Prostate gland (tissue), 2 donors: ENCODE measurements around the gene IQCM.

Experiments used
- CTCF ChIP-seq, 4 experiments: fragments of 200-600 bp in 2 of 4; fragments of 450-650 bp in 2 of 4; sonication (generic) in 2 of 4; IDR thresholded peaks; 1 replicate in 3 of 4; 2 replicates in 1 of 4; pipeline ENCODE4 v1.5.1; 2016 to 2019; ENCODE audit warnings: antibody characterized with exemption in 4 of 4, mild to moderate bottlenecking in 2 of 4, moderate library complexity in 2 of 4
- POLR2AphosphoS5 ChIP-seq: sonication (generic); formaldehyde crosslinking; IDR thresholded peaks from one replicate; pipeline ENCODE4 v1.6.1; 2017; ENCODE audit warnings: antibody characterized with exemption

GRCh38 chr4:149708513-149709130 lies 107.0 kb downstream of the IQCM start:
- TF ChIP-seq CTCF (IDR thresholded peaks at IDR 0.05): no peak
- TF ChIP-seq POLR2AphosphoS5: no peak
